Measurements from ENCODE around the gene BRD3.

Gene BRD3

GRCh38 chr9:134065612-134066419 lies 2.0 kb downstream of the BRD3 start:
- peak overlapping the region; percentile 70 for H3K4me3 ChIP-seq (ENCODE audit: low read depth, low read length)
- TF ChIP-seq CTCF (IDR thresholded peaks at IDR 0.05; ENCODE audit: borderline replicate concordance, insufficient read depth, low read depth, low read length) = no peak

- TF ChIP-seq CTCF (IDR thresholded peaks at IDR 0.05; ENCODE audit: borderline replicate concordance, insufficient read depth, low read depth, low read length) = no peak
- no peak overlapping the region for H3K4me3 ChIP-seq (ENCODE audit: low read depth, low read length)
These were observed 3.1 kb downstream of the BRD3 start for GRCh38 chr9:134064711-134065110.

- no peak overlapping the region for H3K4me3 ChIP-seq (ENCODE audit: low read depth, low read length)
- no peak for TF ChIP-seq CTCF (IDR thresholded peaks at IDR 0.05; ENCODE audit: borderline replicate concordance, insufficient read depth, low read depth, low read length)
These were observed 4.0 kb downstream of the BRD3 start for GRCh38 chr9:134063571-134064450.

GRCh38 chr9:134063088-134063570 lies 4.7 kb downstream of the BRD3 start:
- H3K4me3 ChIP-seq (ENCODE audit: low read depth, low read length) = no peak overlapping the region
- no peak for TF ChIP-seq CTCF (IDR thresholded peaks at IDR 0.05; ENCODE audit: borderline replicate concordance, insufficient read depth, low read depth, low read length)

GRCh38 chr9:134062461-134063087 lies 5.3 kb downstream of the BRD3 start:
- no peak overlapping the region for H3K4me3 ChIP-seq (ENCODE audit: low read depth, low read length)
- TF ChIP-seq CTCF (IDR thresholded peaks at IDR 0.05; ENCODE audit: borderline replicate concordance, insufficient read depth, low read depth, low read length) = no peak

GRCh38 chr9:134061688-134062371 lies 6.0 kb downstream of the BRD3 start:
- TF ChIP-seq CTCF (IDR thresholded peaks at IDR 0.05; ENCODE audit: borderline replicate concordance, insufficient read depth, low read depth, low read length) = no peak
- H3K4me3 ChIP-seq (ENCODE audit: low read depth, low read length) = no peak overlapping the region

Measured in GM12875 (cell line).